Activated CD4-positive, alpha-beta T cell treated with anti-CD3 and anti-CD28 coated beads, Interleukin-2, amount 10 ng/mL, durations not matched to agents 24 days and 14 days (primary cell): Measurements from ENCODE around the gene TERB2. TPM values are rescaled to one million over a fixed set of nuclear protein-coding genes. Genes with fewer than 3 reads are reported as not detected.
"Not testable (repeated sequence)": the region's sequence is repeated elsewhere in the genome, so short reads cannot be mapped to it uniquely, and the experiment has no call there.

Experiments used
- DNase-seq: peaks from one replicate; pipeline ENCODE4 v3.0.0; 2022
- H3K27ac Mint-ChIP-seq: one replicate; pipeline ENCODE4 v1.8.0; 2022; ENCODE audit warnings: mild to moderate bottlenecking, mixed read lengths
- H3K27me3 Mint-ChIP-seq: one replicate; pipeline ENCODE4 v1.8.0; 2022; ENCODE audit warnings: mixed read lengths
- H3K36me3 Mint-ChIP-seq: one replicate; pipeline ENCODE4 v1.8.0; 2022; ENCODE audit warnings: low read depth, mild to moderate bottlenecking, mixed read lengths
- H3K4me1 Mint-ChIP-seq: one replicate; pipeline ENCODE4 v1.8.0; 2021; ENCODE audit warnings: mixed read lengths
- H3K4me3 Mint-ChIP-seq: one replicate; pipeline ENCODE4 v1.8.0; 2022; ENCODE audit warnings: mild to moderate bottlenecking, moderate library complexity, mixed read lengths
- H3K9me3 Mint-ChIP-seq: one replicate; pipeline ENCODE4 v1.8.0; 2021; ENCODE audit warnings: mixed read lengths
- intact Hi-C: fragments of 100-400 bp; cut with micrococcal nuclease; formaldehyde crosslinking; loops from one replicate; pipeline ENCODE4 v1.15.1; 2023
- total RNA-seq: library from RNA; stranded (reverse); gene quantifications from 2 replicates; pipeline ENCODE4 v1.2.3, GENCODE V29; 2022

Gene TERB2
- total RNA-seq, 1 donor from 2014 or later, result not detected

DNA sequence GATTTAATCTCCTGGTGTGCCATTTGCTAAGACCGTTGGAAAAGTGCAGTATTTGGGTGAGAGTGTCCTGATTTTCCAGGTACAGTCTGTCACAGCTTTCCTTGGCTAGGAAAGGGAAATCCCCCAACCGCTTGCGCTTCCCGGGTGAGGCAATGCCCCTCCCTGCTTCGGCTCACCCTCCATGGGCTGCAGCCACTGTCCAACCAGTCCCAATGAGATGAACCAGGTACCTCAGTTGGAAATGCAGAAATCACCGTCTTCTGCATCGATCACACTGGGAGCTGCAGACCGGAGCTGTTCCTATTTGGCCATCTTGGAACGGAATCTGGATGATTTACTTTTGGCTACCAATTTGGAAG, 64.4 kb downstream of the TERB2 start:
- Mint-ChIP-seq H3K4me1 (peaks cover 18% of the 10 kb centered on the region), H3K27me3 (peaks cover 43% of the 10 kb centered on the region)
- H3K27ac Mint-ChIP-seq, DNase-seq, H3K4me3 Mint-ChIP-seq, H3K9me3 Mint-ChIP-seq, H3K36me3 Mint-ChIP-seq: not testable (repeated sequence)
- intact Hi-C loops, result loop anchor here (10.0 kb wide), 1 partner anchor 426 kb away; no protein-coding TSS in a partner anchor

- no peak overlapping the region for H3K27ac Mint-ChIP-seq
- H3K4me3 Mint-ChIP-seq, result peak overlapping the region; percentile 35
- peaks cover 40% of the 10 kb centered on the region for H3K27me3 Mint-ChIP-seq
- peaks cover 2% of the 10 kb centered on the region for H3K36me3 Mint-ChIP-seq
- peaks cover 21% of the 10 kb centered on the region for H3K4me1 Mint-ChIP-seq
- DNase-seq, result no peak
- no peaks in the 10 kb centered on the region for H3K9me3 Mint-ChIP-seq
- intact Hi-C loops, result loop anchor here (10.0 kb wide), 1 partner anchor 427 kb away; no protein-coding TSS in a partner anchor
Observed at GRCh38 chr15:45021348-45021747, 64.9 kb downstream of the TERB2 start.

DNA sequence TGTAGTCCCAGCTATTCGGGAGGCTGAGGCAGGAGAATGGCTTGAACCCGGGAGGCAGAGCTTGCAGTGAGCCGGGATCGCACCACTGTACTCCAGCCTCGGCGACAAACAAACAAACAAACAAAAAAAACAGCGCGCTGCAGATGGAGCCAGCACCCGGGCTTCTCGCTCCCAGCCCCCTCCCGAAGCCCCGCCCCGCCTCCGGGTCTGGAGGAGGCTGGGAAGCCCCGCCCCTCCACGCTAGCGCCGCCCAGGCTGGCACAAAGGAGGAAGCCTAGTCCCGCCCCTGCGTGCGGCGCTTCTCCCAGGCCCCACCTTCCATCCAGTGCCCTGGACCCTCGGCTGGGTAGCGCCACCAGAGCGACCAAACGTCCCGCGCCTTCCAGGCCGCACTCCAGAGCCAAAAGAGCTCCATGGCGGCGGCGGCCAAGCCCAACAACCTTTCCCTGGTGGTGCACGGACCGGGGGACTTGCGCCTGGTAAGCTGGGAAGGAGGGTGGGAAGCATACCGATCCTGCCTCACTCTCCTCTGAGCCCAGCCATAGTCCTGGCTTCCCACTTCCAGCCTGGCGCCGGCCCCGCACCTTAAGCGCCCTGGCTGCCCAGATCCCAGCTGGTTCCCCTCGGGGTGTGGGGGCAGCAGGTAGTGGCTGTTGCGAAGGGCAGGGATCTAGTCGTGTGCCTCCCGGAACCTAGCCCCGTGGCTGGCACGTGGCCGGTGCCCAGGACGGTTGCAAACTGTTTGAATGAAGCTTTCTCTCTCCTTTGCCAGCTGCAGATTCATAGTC, 66.6 kb downstream of the TERB2 start, which contains the start of gene SORD:
Gene SORD (plus strand): TSS at position 325 of the 788 bp plus-strand sequence. CDS start 89 bp downstream, at position 414.
- DNase-seq, result peak; percentile 98
- intact Hi-C loops, result loop anchor here (10.0 kb wide), 1 partner anchor 428 kb away; no protein-coding TSS in a partner anchor
- peak within 1 kb of the TSS; percentile 84 for H3K4me3 Mint-ChIP-seq
- H3K9me3 Mint-ChIP-seq, result no peaks in the 10 kb centered on the region
- H3K36me3 Mint-ChIP-seq, result peaks cover 2% of the 10 kb centered on the region
- H3K27ac Mint-ChIP-seq, result peak within 1 kb of the TSS; percentile 78
- peaks cover 21% of the 10 kb centered on the region for H3K4me1 Mint-ChIP-seq
- peaks cover 27% of the 10 kb centered on the region for H3K27me3 Mint-ChIP-seq

GRCh38 chr15:45023659-45024225, 67.3 kb downstream of the TERB2 start:
- Mint-ChIP-seq H3K36me3 (peaks cover 5% of the 10 kb centered on the region), H3K27me3 (peaks cover 21% of the 10 kb centered on the region), H3K4me3 (peak overlapping the region; percentile 84), H3K4me1 (peaks cover 21% of the 10 kb centered on the region), H3K27ac (peak overlapping the region; percentile 78), H3K9me3 (no peaks in the 10 kb centered on the region)
- intact Hi-C loops, result loop anchor here (10.0 kb wide), 1 partner anchor 429 kb away; no protein-coding TSS in a partner anchor
- no peak for DNase-seq

- intact Hi-C loops, result loop anchor here (10.0 kb wide), 1 partner anchor 430 kb away; no protein-coding TSS in a partner anchor
Observed at GRCh38 chr15:45024649-45025048, 68.2 kb downstream of the TERB2 start.

DNA sequence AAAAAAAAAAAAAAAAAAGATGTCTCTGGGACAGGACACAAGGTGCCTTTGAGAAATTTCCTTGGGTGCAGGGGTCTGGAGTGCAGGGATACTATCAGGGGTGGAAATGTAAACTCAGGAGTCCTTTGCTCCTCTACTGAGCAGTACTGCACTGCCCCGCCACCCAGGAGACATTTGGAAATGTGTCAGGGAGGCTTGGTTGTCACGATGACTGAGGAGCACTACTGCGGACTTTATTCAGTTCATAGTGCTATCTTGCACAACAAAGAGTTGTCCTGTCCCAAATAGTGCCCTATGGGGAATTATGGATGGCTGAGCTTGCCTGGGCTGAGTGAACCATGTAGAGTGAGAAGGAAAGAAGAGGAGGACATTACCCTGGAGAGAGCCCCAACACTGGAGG, 69.1 kb downstream of the TERB2 start:
- intact Hi-C loops, result loop anchor here (10.0 kb wide), 1 partner anchor 431 kb away; no protein-coding TSS in a partner anchor
- not testable (repeated sequence) for H3K27ac Mint-ChIP-seq, H3K9me3 Mint-ChIP-seq, H3K4me3 Mint-ChIP-seq, DNase-seq, H3K27me3 Mint-ChIP-seq, H3K36me3 Mint-ChIP-seq
- H3K4me1 Mint-ChIP-seq, result peaks cover 21% of the 10 kb centered on the region

More at GRCh38 chr15:45024649-45025048, 68.2 kb downstream of the TERB2 start:
- H3K27ac Mint-ChIP-seq, H3K4me3 Mint-ChIP-seq, H3K36me3 Mint-ChIP-seq, DNase-seq, H3K9me3 Mint-ChIP-seq: not testable (repeated sequence)
- Mint-ChIP-seq H3K4me1 (peaks cover 21% of the 10 kb centered on the region), H3K27me3 (peaks cover 12% of the 10 kb centered on the region)

DNA sequence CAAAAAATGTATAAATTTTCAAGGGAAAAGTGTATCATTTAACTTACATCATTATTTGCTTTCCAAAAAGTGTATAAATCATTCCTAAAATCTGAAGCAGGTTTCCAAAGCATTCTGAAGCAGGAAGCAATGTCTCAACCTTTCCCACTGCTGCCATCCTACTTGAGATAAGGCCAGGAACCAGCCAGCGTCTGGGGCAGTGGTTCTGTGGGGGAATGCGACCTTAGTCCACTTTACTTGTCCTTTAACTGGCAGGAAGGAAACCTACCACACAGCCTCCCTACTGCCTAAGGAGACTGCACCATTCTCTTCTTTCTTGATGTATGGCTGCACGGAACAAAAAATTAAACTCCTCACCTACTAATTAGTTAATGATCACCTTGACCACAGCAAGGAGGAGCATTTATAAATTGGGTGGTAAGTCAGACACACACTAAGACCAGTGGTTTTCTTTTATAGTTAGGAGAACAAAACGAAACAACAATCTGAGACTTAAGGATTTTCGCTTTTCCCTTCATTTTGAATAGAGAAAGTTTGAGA, 70.2 kb downstream of the TERB2 start:
- H3K9me3 Mint-ChIP-seq, result no peaks in the 10 kb centered on the region
- no peak overlapping the region for H3K4me3 Mint-ChIP-seq
- peaks cover 9% of the 10 kb centered on the region for H3K36me3 Mint-ChIP-seq
- no peak overlapping the region for H3K27ac Mint-ChIP-seq
- DNase-seq, result no peak
- H3K27me3 Mint-ChIP-seq, result no peaks in the 10 kb centered on the region
- intact Hi-C loops, result loop anchor here (10.0 kb wide), 1 partner anchor 432 kb away; no protein-coding TSS in a partner anchor
- peaks cover 21% of the 10 kb centered on the region for H3K4me1 Mint-ChIP-seq

GRCh38 chr15:45027220-45027619, 70.7 kb downstream of the TERB2 start:
- H3K4me3 Mint-ChIP-seq, result no peak overlapping the region
- no peak for DNase-seq
- no peaks in the 10 kb centered on the region for H3K9me3 Mint-ChIP-seq
- H3K27ac Mint-ChIP-seq, result no peak overlapping the region
- peaks cover 20% of the 10 kb centered on the region for H3K4me1 Mint-ChIP-seq
- intact Hi-C loops, result loop anchor here (10.0 kb wide), 1 partner anchor 432 kb away; no protein-coding TSS in a partner anchor
- no peaks in the 10 kb centered on the region for H3K27me3 Mint-ChIP-seq
- peaks cover 9% of the 10 kb centered on the region for H3K36me3 Mint-ChIP-seq

Other genes with a start within 250 kb of the TERB2 start
- 10.9 and 13.5 TPM in 2 replicates for gene PATL2, start 245.4 kb upstream of the TERB2 start, total RNA-seq
- 4,380 and 4,481 TPM in 2 replicates for gene B2M, start 245.2 kb upstream of the TERB2 start, total RNA-seq
- gene TRIM69, start 220.2 kb upstream of the TERB2 start, total RNA-seq, result 38.6 and 42.7 TPM in 2 replicates
- gene SORD, start 66.5 kb downstream of the TERB2 start, total RNA-seq, result 28.0 and 28.9 TPM in 2 replicates
- 0.05 TPM in 1 of 2 replicates, not detected in the other for gene DUOX2, start 157.5 kb downstream of the TERB2 start, total RNA-seq
- gene DUOXA2, start 157.6 kb downstream of the TERB2 start, total RNA-seq, result not detected in 2 replicates
- gene DUOXA1, start 173.2 kb downstream of the TERB2 start, total RNA-seq, result not detected in 2 replicates
- gene DUOX1, start 173.3 kb downstream of the TERB2 start, total RNA-seq, result 0.02 and 0.14 TPM in 2 replicates
- gene SHF, start 231.3 kb downstream of the TERB2 start, total RNA-seq, result 14.4 and 16.1 TPM in 2 replicates